ENCODE measurements around the gene LKAAEAR1.

The LKAAEAR1 gene

GRCh38 chr20:64036346-64037198 is 47.6 kb downstream of the LKAAEAR1 start:
- DNase-seq (ENCODE audit: low read depth) = no peak
- H3K4me3 ChIP-seq (ENCODE audit: low read depth, low read length) = no peak overlapping the region
- no peak for TF ChIP-seq CTCF (conservative IDR thresholded peaks at IDR 0.05; ENCODE audit: low read depth, low read length)

DNA sequence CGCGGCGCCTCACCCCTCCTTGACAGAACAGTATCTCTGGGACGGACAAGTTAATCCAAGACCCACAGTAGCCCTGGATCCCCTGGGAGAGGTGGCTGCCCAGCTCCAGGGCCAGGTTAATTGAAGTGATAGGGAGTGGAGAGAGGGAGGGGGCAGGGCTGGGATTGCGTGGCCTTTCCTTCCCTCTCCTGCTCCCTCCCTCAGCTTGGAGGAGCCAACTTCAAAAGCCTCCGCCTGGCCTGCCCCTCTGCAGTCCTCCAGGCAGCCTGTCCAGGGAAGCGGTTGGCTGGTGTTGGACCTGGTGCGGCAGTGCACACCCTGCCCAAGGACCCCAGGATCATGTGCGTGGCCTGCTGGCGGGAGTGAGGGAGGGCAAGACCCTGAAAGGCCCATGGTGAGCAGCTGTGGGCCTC is 48.3 kb downstream of the LKAAEAR1 start, which contains the start of gene C20orf204:
TSS of gene C20orf204 (plus strand) at position 250 of the 413 bp plus-strand sequence. CDS start at position 392, 142 bp downstream.
- TF ChIP-seq CTCF (conservative IDR thresholded peaks at IDR 0.05; ENCODE audit: low read depth, low read length) = no peak
- no peak within 1 kb of the TSS for H3K4me3 ChIP-seq (ENCODE audit: low read depth, low read length)
- DNase-seq (ENCODE audit: low read depth) = no peak

- no peak for TF ChIP-seq CTCF (conservative IDR thresholded peaks at IDR 0.05; ENCODE audit: low read depth, low read length)
- DNase-seq (ENCODE audit: low read depth) = no peak
- H3K4me3 ChIP-seq (ENCODE audit: low read depth, low read length) = no peak overlapping the region
Observed at GRCh38 chr20:64035066-64035932, 48.9 kb downstream of the LKAAEAR1 start.

- no peak for TF ChIP-seq CTCF (conservative IDR thresholded peaks at IDR 0.05; ENCODE audit: low read depth, low read length)
- no peak overlapping the region for H3K4me3 ChIP-seq (ENCODE audit: low read depth, low read length)
- no peak for DNase-seq (ENCODE audit: low read depth)
Observed at GRCh38 chr20:64033981-64034493, 50.2 kb downstream of the LKAAEAR1 start.
